ENCODE data around the gene MYL10. TPM values are rescaled to one million over a fixed set of nuclear protein-coding genes. Genes with fewer than 3 reads are reported as not detected.

MYL10 gene
- total and polyA plus RNA-seq, 2 of the 13 experiments (the other 11 are each of a cell fraction or from before 2014, with no cell fraction given): not detected

GRCh38 chr7:101604331-101604933 lies 24.7 kb downstream of the MYL10 start (continued):
- TF ChIP-seq CREM (IDR thresholded peaks at IDR 0.05): no peak
- no peak for TF ChIP-seq CREM (CRISPR knock-in tag; IDR thresholded peaks at IDR 0.05)
- TF ChIP-seq AGO1 (IDR thresholded peaks at IDR 0.05; ENCODE audit: low read depth, low read length, poor library complexity, severe bottlenecking): no peak
- no peak for TF ChIP-seq SRSF1 (optimal IDR thresholded peaks at IDR 0.05; ENCODE audit: low read depth, low read length)
- no peak for TF ChIP-seq CREB1 (IDR thresholded peaks at IDR 0.05)
- TF ChIP-seq CREB1 (CRISPR knock-in tag; IDR thresholded peaks at IDR 0.05): no peak
- TF ChIP-seq ZNF574 (CRISPR knock-in tag; IDR thresholded peaks at IDR 0.05): no peak
- no peak for TF ChIP-seq BORCS8-MEF2B (CRISPR knock-in tag; IDR thresholded peaks at IDR 0.05)
- TF ChIP-seq CHCHD3 (CRISPR knock-in tag; IDR thresholded peaks at IDR 0.05): no peak
- TF ChIP-seq SP1 (IDR thresholded peaks at IDR 0.05): no peak
- TF ChIP-seq SP1 (CRISPR knock-in tag; IDR thresholded peaks at IDR 0.05): no peak
- TF ChIP-seq PPARG (CRISPR knock-in tag; conservative IDR thresholded peaks at IDR 0.05): no peak
- no peak for TF ChIP-seq NFYC (CRISPR knock-in tag; IDR thresholded peaks at IDR 0.05)
- no peak for TF ChIP-seq ZNF143 (CRISPR knock-in tag; IDR thresholded peaks at IDR 0.05)
- no peak for TF ChIP-seq KLF15 (CRISPR knock-in tag; IDR thresholded peaks at IDR 0.05; ENCODE audit: borderline replicate concordance)

All from HepG2 (cell line).